H1 (cell line): ENCODE measurements around the gene SKIC3. TPM values are rescaled to one million over a fixed set of nuclear protein-coding genes. Genes with fewer than 3 reads are reported as not detected.

Source experiments
- CHD2 ChIP-seq: IDR thresholded peaks from 2 replicates; pipeline ENCODE4 v1.6.1; 2012; ENCODE audit warnings: low read length, improper control_type of control experiment
- SP4 ChIP-seq: IDR thresholded peaks from 2 replicates; pipeline ENCODE4 v1.6.1; 2012; ENCODE audit warnings: low read length, inconsistent platforms
- polyA plus RNA-seq, 7 experiments: library from polyadenylated mRNA; depleted of rRNA in 3 of 7; stranded (reverse) in 5 of 7; unstranded in 2 of 7; fragments of >200 nt in 5 of 7; fragments of 200-250 nt in 2 of 7; gene quantifications; 1 replicate in 5 of 7; 2 replicates in 1 of 7; 4 replicates in 1 of 7; pipeline versions ENCODE4 v1.2.1 to v1.2.3, GENCODE V29; 2011 to 2013; ENCODE audit warnings: missing spikeins in 2 of 7, mixed read lengths in 2 of 7
- total RNA-seq: library from RNA; stranded (reverse); fragmentation: NEBNext Ultra II Directional; extraction: Animal tissue kit (Norgen Biotek cat#: 25700); gene quantifications from 2 replicates; pipeline ENCODE4 v1.2.1, GENCODE V29; 2021

Gene SKIC3
- total and polyA plus RNA-seq, 2 of the 8 experiments (the other 6 are each of a cell fraction or from before 2014, with no cell fraction given), result 13.7 to 53.7 TPM

DNA sequence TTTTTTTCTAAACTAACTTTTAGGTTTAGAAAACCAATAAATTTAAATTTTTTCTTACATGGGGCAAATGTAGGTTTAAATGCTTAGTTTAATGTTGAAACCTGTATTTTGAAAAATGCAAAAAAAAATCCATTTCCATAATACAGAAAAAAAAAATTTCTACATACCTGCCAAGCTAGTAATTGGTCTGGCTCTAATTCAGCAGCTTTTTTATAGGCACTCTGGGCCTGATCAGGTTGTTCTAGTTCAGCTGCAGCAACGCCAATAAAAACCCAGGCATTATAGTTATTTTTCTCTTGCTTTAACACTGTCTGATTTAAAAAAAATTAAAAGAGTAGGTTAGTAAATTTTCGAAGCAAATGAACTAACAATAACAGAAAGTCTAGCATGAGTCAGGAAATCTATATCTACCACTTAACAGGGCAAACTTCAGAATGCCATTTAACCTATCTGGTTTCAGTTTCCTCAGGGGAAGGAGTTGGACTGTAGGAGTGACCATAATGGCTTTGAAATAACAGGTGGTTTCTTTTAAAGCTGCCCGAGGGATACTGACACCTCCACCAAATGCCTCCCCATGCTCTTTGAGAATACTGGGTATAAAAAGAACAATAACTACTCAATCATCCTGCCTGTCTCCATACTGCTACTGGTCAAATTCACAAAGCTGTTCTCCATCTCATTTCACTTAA lies 11.6 kb downstream of the SKIC3 start (continued):
- TF ChIP-seq SP4 (no peak), CHD2 (no peak)
